Ascending aorta (tissue), 2 donors: ENCODE data around the gene CPED1. TPM values are rescaled to one million over a fixed set of nuclear protein-coding genes. Genes with fewer than 3 reads are reported as not detected.

Experiments used
- DNase-seq, 2 donors: peaks; one replicate each; pipeline ENCODE4 v3.0.0-alpha.2; 2019; ENCODE audit warnings: low spot score in 2 of 2
- H3K27ac ChIP-seq, 2 donors: fragments of 200-600 bp; sonication (generic); one replicate each; pipeline ENCODE4 v1.5.1; 2016 to 2017; ENCODE audit warnings: mild to moderate bottlenecking in 1 of 2
- H3K27me3 ChIP-seq: fragments of 200-600 bp; sonication (generic); one replicate; pipeline ENCODE4 v1.5.1; 2017
- H3K36me3 ChIP-seq, 2 donors: fragments of 200-600 bp; sonication (generic); one replicate each; pipeline ENCODE4 v1.5.1; 2016
- H3K4me1 ChIP-seq, 2 donors: fragments of 200-600 bp; sonication (generic); one replicate each; pipeline ENCODE4 v1.5.1; 2016 to 2017; ENCODE audit warnings: mild to moderate bottlenecking in 1 of 2
- H3K4me3 ChIP-seq, 2 donors: fragments of 200-600 bp; sonication (generic); one replicate each; pipeline ENCODE4 v1.5.1; 2016 to 2017; ENCODE audit warnings: mild to moderate bottlenecking in 1 of 2
- H3K9me3 ChIP-seq, 2 donors: fragments of 200-600 bp; sonication (generic); one replicate each; pipeline ENCODE4 v1.5.1; 2016
- CTCF ChIP-seq, 3 experiments: fragments of 200-600 bp in 2 of 3; fragments of 450-650 bp in 1 of 3; sonication (generic) in 2 of 3; IDR thresholded peaks; one replicate each; pipeline ENCODE4 v1.5.1; 2016 to 2019; ENCODE audit warnings: antibody characterized with exemption in 3 of 3, mild to moderate bottlenecking in 1 of 3, moderate library complexity in 1 of 3
- intact Hi-C: fragments of 100-400 bp; cut with DNase I; formaldehyde crosslinking; loops from one replicate; pipeline ENCODE4 v1.15.1; 2023
- total RNA-seq: library from RNA; depleted of rRNA; stranded (reverse); fragments of >200 nt; gene quantifications from one replicate; pipeline ENCODE4 v1.1.0, GENCODE V29; 2016

Gene CPED1
- total RNA-seq, 1 donor from 2014 or later = 69.5 TPM

- no peak for TF ChIP-seq CTCF (IDR thresholded peaks at IDR 0.05)
- Histone ChIP-seq H3K36me3 (peaks cover under 1 to 9% of the 10 kb centered on the region in 2 donors), H3K27ac (no peak overlapping the region), H3K27me3 (no peaks in the 10 kb centered on the region), H3K4me1 (no peaks in the 10 kb centered on the region), H3K9me3 (no peaks in the 10 kb centered on the region), H3K4me3 (no peak overlapping the region)
- no peak for DNase-seq
- intact Hi-C loops = no loop called here
Measured at GRCh38 chr7:121094829-121095228, 106.3 kb downstream of the CPED1 start.

GRCh38 chr7:121097577-121097976 is 109.1 kb downstream of the CPED1 start:
- no peak overlapping the region for H3K4me3 ChIP-seq
- no peaks in the 10 kb centered on the region for H3K9me3 ChIP-seq
- no peak for TF ChIP-seq CTCF (IDR thresholded peaks at IDR 0.05)
- intact Hi-C loops = no loop called here
- no peaks in the 10 kb centered on the region for H3K4me1 ChIP-seq
- no peak overlapping the region for H3K27ac ChIP-seq
- no peaks in the 10 kb centered on the region for H3K27me3 ChIP-seq
- H3K36me3 ChIP-seq = peaks cover 14 to 28% of the 10 kb centered on the region in 2 donors
- DNase-seq = no peak

GRCh38 chr7:121099572-121099971 is 111.1 kb downstream of the CPED1 start:
- intact Hi-C loops = no loop called here
- TF ChIP-seq CTCF (IDR thresholded peaks at IDR 0.05) = no peak
- H3K36me3 ChIP-seq = peaks cover 14 to 28% of the 10 kb centered on the region in 2 donors

GRCh38 chr7:121101083-121101482 is 112.6 kb downstream of the CPED1 start:
- no peak for DNase-seq
- H3K36me3 ChIP-seq = peaks cover 14 to 28% of the 10 kb centered on the region in 2 donors
- no peak for TF ChIP-seq CTCF (IDR thresholded peaks at IDR 0.05)
- intact Hi-C loops = no loop called here
- no peak overlapping the region for H3K27ac ChIP-seq
- H3K27me3 ChIP-seq = no peaks in the 10 kb centered on the region
- no peaks in the 10 kb centered on the region for H3K9me3 ChIP-seq
- H3K4me1 ChIP-seq = no peaks in the 10 kb centered on the region
- no peak overlapping the region for H3K4me3 ChIP-seq

More at GRCh38 chr7:121099572-121099971, 111.1 kb downstream of the CPED1 start:
- Histone ChIP-seq H3K27me3 (no peaks in the 10 kb centered on the region), H3K4me1 (no peaks in the 10 kb centered on the region), H3K27ac (no peak overlapping the region), H3K4me3 (no peak overlapping the region), H3K9me3 (no peaks in the 10 kb centered on the region)
- no peak for DNase-seq

- intact Hi-C loops = no loop called here
- no peak overlapping the region for H3K4me3 ChIP-seq
Measured at GRCh38 chr7:121101621-121102020, 113.1 kb downstream of the CPED1 start.

More at GRCh38 chr7:121101621-121102020, 113.1 kb downstream of the CPED1 start:
- Histone ChIP-seq H3K36me3 (peaks cover 14 to 28% of the 10 kb centered on the region in 2 donors), H3K4me1 (no peaks in the 10 kb centered on the region), H3K27ac (no peak overlapping the region), H3K9me3 (no peaks in the 10 kb centered on the region), H3K27me3 (no peaks in the 10 kb centered on the region)
- no peak for TF ChIP-seq CTCF (IDR thresholded peaks at IDR 0.05)
- DNase-seq = no peak
